BLaER1 treated with 17β-estradiol and CSF1 and Interleukin-3, amounts not matched to agents 10 nM and 100 nM (cell line): ENCODE measurements around the gene PLAAT2.
"Not testable (repeated sequence)": the region's sequence is repeated elsewhere in the genome, so short reads cannot be mapped to it uniquely, and the experiment has no call there.

Source experiments
- H3K27ac ChIP-seq, 11 experiments: shearing (Covaris generic); formaldehyde crosslinking; 2 replicates each; pipeline ENCODE4 v1.8.1; 2022
- H3K27me3 ChIP-seq, 11 experiments: shearing (Covaris generic); formaldehyde crosslinking; 2 replicates each; pipeline ENCODE4 v1.8.1; 2022
- H3K36me3 ChIP-seq, 11 experiments: shearing (Covaris generic); formaldehyde crosslinking; 2 replicates each; pipeline ENCODE4 v1.8.1; 2022
- H3K4me1 ChIP-seq, 10 experiments: shearing (Covaris generic); formaldehyde crosslinking; 2 replicates each; pipeline ENCODE4 v1.8.1; 2022
- H3K4me2 ChIP-seq, 11 experiments: shearing (Covaris generic); formaldehyde crosslinking; 2 replicates each; pipeline ENCODE4 v1.8.1; 2022
- H3K4me3 ChIP-seq, 10 experiments: shearing (Covaris generic); formaldehyde crosslinking; 2 replicates each; pipeline ENCODE4 v1.8.1; 2022
- H3K9ac ChIP-seq, 11 experiments: shearing (Covaris generic); formaldehyde crosslinking; 2 replicates each; pipeline ENCODE4 v1.8.1; 2022
- H3K9me3 ChIP-seq, 11 experiments: shearing (Covaris generic); formaldehyde crosslinking; replicated peaks in 1 of 11; 2 replicates each; pipeline ENCODE4 v1.8.1; 2022
- H4K20me1 ChIP-seq, 11 experiments: shearing (Covaris generic); formaldehyde crosslinking; 2 replicates each; pipeline ENCODE4 v1.8.1; 2022
- Cebpa-rat ChIP-seq, 11 experiments: shearing (Covaris generic); IDR thresholded peaks; 2 replicates each; pipeline ENCODE4 v1.8.1; 2022

PLAAT2 gene

GRCh38 chr11:63586451-63587166 lies 23.4 kb upstream of the PLAAT2 start:
- Histone ChIP-seq H3K36me3 (no peaks in the 10 kb centered on the region), H4K20me1 (no peaks in the 10 kb centered on the region), H3K27ac (no peak overlapping the region)

GRCh38 chr11:63583357-63583677 lies 20.1 kb upstream of the PLAAT2 start:
- TF ChIP-seq Cebpa-rat (IDR thresholded peaks at IDR 0.05): no peak
- Histone ChIP-seq H3K27ac (no peak overlapping the region), H3K9ac (no peak overlapping the region), H3K4me3 (no peak overlapping the region), H3K27me3 (no peaks in the 10 kb centered on the region), H3K4me1 (peaks cover 0 to 10% (median 3%) of the 10 kb centered on the region in 10 experiments; a peak in 5 of 20 replicates), H3K4me2 (no peak overlapping the region), H3K36me3 (no peaks in the 10 kb centered on the region; a peak in 1 of 22 replicates), H4K20me1 (no peaks in the 10 kb centered on the region), H3K9me3 (peaks cover 27 to 41% (median 35%) of the 10 kb centered on the region in 11 experiments)

More at GRCh38 chr11:63586451-63587166, 23.4 kb upstream of the PLAAT2 start:
- Histone ChIP-seq H3K4me3 (no peak overlapping the region), H3K9ac (no peak overlapping the region), H3K4me2 (no peak overlapping the region), H3K27me3 (no peaks in the 10 kb centered on the region), H3K4me1 (peaks cover 0 to 10% (median 3%) of the 10 kb centered on the region in 10 experiments; a peak in 5 of 20 replicates), H3K9me3 (peaks cover 6 to 20% (median 16%) of the 10 kb centered on the region in 11 experiments)
- TF ChIP-seq Cebpa-rat (IDR thresholded peaks at IDR 0.05): no peak

- not testable (repeated sequence) for H3K27me3 ChIP-seq, H3K36me3 ChIP-seq
Measured at GRCh38 chr11:63581224-63581623, 18.0 kb upstream of the PLAAT2 start.

GRCh38 chr11:63578882-63579281 lies 15.7 kb upstream of the PLAAT2 start:
- not testable (repeated sequence) for H4K20me1 ChIP-seq, H3K27me3 ChIP-seq, H3K27ac ChIP-seq, H3K4me2 ChIP-seq, H3K4me3 ChIP-seq, H3K36me3 ChIP-seq, H3K9ac ChIP-seq
- H3K4me1 ChIP-seq: peaks cover 10 to 14% (median 13%) of the 10 kb centered on the region in 10 experiments
- H3K9me3 ChIP-seq: peaks cover 27 to 50% (median 38%) of the 10 kb centered on the region in 11 experiments

More at GRCh38 chr11:63581224-63581623, 18.0 kb upstream of the PLAAT2 start:
- H3K9ac ChIP-seq, H3K4me2 ChIP-seq, H3K27ac ChIP-seq, H3K4me3 ChIP-seq, H4K20me1 ChIP-seq, H3K4me1 ChIP-seq: not testable (repeated sequence)
- H3K9me3 ChIP-seq: peaks cover 27 to 50% (median 38%) of the 10 kb centered on the region in 11 experiments

- Histone ChIP-seq H4K20me1 (no peaks in the 10 kb centered on the region), H3K9me3 (peaks cover 3 to 17% (median 5%) of the 10 kb centered on the region in 11 experiments), H3K27ac (peak overlapping the region; percentile 37 to 80 (median 68)), H3K4me3 (peak overlapping the region in 6 of 10 experiments; percentile 14 to 39 (median 27); a peak in 12 of 20 replicates), H3K27me3 (no peaks in the 10 kb centered on the region), H3K4me2 (peak overlapping the region; percentile 56 to 78 (median 72)), H3K4me1 (peaks cover 10 to 24% (median 19%) of the 10 kb centered on the region in 10 experiments), H3K9ac (peak overlapping the region in 10 of 11 experiments; percentile 10 to 63 (median 52); a peak in 17 of 22 replicates), H3K36me3 (no peaks in the 10 kb centered on the region)
- no peak for TF ChIP-seq Cebpa-rat (IDR thresholded peaks at IDR 0.05)
Measured at GRCh38 chr11:63574856-63575602, 11.8 kb upstream of the PLAAT2 start.

- Histone ChIP-seq H3K27ac (peak overlapping the region; percentile 37 to 80 (median 68)), H3K9ac (peak overlapping the region; percentile 5 to 63 (median 51); a peak in 17 of 22 replicates), H3K4me2 (peak overlapping the region; percentile 56 to 78 (median 72)), H3K9me3 (peaks cover 0 to 13% (median 0%) of the 10 kb centered on the region in 11 experiments; a peak in 5 of 22 replicates), H3K27me3 (no peaks in the 10 kb centered on the region), H3K4me1 (peaks cover 10 to 24% (median 19%) of the 10 kb centered on the region in 10 experiments), H4K20me1 (no peaks in the 10 kb centered on the region), H3K4me3 (peak overlapping the region in 8 of 10 experiments; percentile 13 to 39 (median 23); a peak in 11 of 20 replicates), H3K36me3 (no peaks in the 10 kb centered on the region)
- TF ChIP-seq Cebpa-rat (IDR thresholded peaks at IDR 0.05): no peak
Measured at GRCh38 chr11:63573881-63574855, 11.0 kb upstream of the PLAAT2 start.

GRCh38 chr11:63572026-63572688 lies 9.0 kb upstream of the PLAAT2 start:
- H4K20me1 ChIP-seq: no peaks in the 10 kb centered on the region
- H3K4me3 ChIP-seq: no peak overlapping the region
- H3K4me1 ChIP-seq: peaks cover 23 to 37% (median 30%) of the 10 kb centered on the region in 10 experiments
- H3K9ac ChIP-seq: no peak overlapping the region
- no peak for TF ChIP-seq Cebpa-rat (IDR thresholded peaks at IDR 0.05)
- H3K27me3 ChIP-seq: no peaks in the 10 kb centered on the region
- H3K4me2 ChIP-seq: no peak overlapping the region
- no peaks in the 10 kb centered on the region for H3K36me3 ChIP-seq
- H3K27ac ChIP-seq: no peak overlapping the region
- H3K9me3 ChIP-seq: peaks cover 0 to 2% (median 0%) of the 10 kb centered on the region in 11 experiments; a peak in 3 of 22 replicates

GRCh38 chr11:63569570-63569969 lies 6.4 kb upstream of the PLAAT2 start:
- Histone ChIP-seq H3K4me1 (peaks cover 29 to 49% (median 39%) of the 10 kb centered on the region in 10 experiments), H3K27ac (no peak overlapping the region), H3K36me3 (no peaks in the 10 kb centered on the region), H3K4me2 (no peak overlapping the region), H3K9me3 (no peaks in the 10 kb centered on the region; a peak in 2 of 22 replicates), H4K20me1 (no peaks in the 10 kb centered on the region), H3K4me3 (no peak overlapping the region), H3K9ac (no peak overlapping the region), H3K27me3 (no peaks in the 10 kb centered on the region)
- TF ChIP-seq Cebpa-rat (IDR thresholded peaks at IDR 0.05): no peak
